ENCODE measurements around the gene CPE. TPM values are rescaled to one million over a fixed set of nuclear protein-coding genes. Genes with fewer than 3 reads are reported as not detected.

The CPE gene
- total and polyA plus RNA-seq, 2 of the 4 experiments (the other 2 are of a cell fraction), result 3.6 to 13.5 TPM

GRCh38 chr4:165454426-165454825 lies 75.6 kb downstream of the CPE start:
- Histone ChIP-seq H3K4ac (ENCODE audit: low read depth, low read length) (no peak overlapping the region), H2AK9ac (replicated peaks; ENCODE audit: low read depth, low read length, poor library complexity) (no peak overlapping the region), H2BK120ac (ENCODE audit: low read depth, low read length) (no peak overlapping the region), H4K5ac (ENCODE audit: low read depth, low read length) (no peak overlapping the region), H3K9me3 (ENCODE audit: control insufficient read depth, insufficient read depth, low read length) (no peaks in the 10 kb centered on the region), H3K27me3 (ENCODE audit: control insufficient read depth, insufficient read depth, low read length) (no peaks in the 10 kb centered on the region), H3K4me2 (ENCODE audit: low read depth, low read length) (no peak overlapping the region), H4K8ac (ENCODE audit: low read depth in 2 of 2, low read length in 2 of 2) (no peak overlapping the region), H3K4me1 (ENCODE audit: control insufficient read depth, insufficient read depth, low read length) (no peaks in the 10 kb centered on the region), H2AFZ (replicated peaks; ENCODE audit: low read length, poor library complexity) (no peak overlapping the region), H3K9ac (ENCODE audit: low read depth, low read length) (no peak overlapping the region), H3K36me3 (ENCODE audit: control insufficient read depth, insufficient read depth, low read length) (no peaks in the 10 kb centered on the region), H2AK5ac (ENCODE audit: low read depth, low read length) (no peak overlapping the region), H3K14ac (replicated peaks; ENCODE audit: low read depth, low read length) (no peak overlapping the region), H3K4me3 (ENCODE audit: insufficient read depth, low read depth, low read length) (no peak overlapping the region), H4K91ac (ENCODE audit: insufficient read depth, low read depth, low read length) (no peak overlapping the region), H3K23ac (ENCODE audit: low read depth, low read length) (no peak overlapping the region), H2BK15ac (ENCODE audit: low read depth, low read length) (no peak overlapping the region), H3K27ac (ENCODE audit: insufficient read depth, low read length) (no peak overlapping the region), H3K56ac (ENCODE audit: extremely low read depth, insufficient read depth, low read length) (no peak overlapping the region), H2BK5ac (ENCODE audit: low read depth, low read length, poor library complexity, severe bottlenecking) (no peak overlapping the region), H3K79me1 (ENCODE audit: low read depth in 1 of 2, low read length in 2 of 2) (no peaks in the 10 kb centered on the region), H3K9me1 (ENCODE audit: insufficient read depth, low read length) (no peaks in the 10 kb centered on the region), H2BK20ac (ENCODE audit: low read depth, low read length) (no peak overlapping the region), H4K20me1 (ENCODE audit: insufficient read depth, low read length) (no peaks in the 10 kb centered on the region), H3K18ac (ENCODE audit: low read depth, low read length) (no peak overlapping the region)
- intact Hi-C loops (cut with micrococcal nuclease), result no loop called here
- BruUV-seq (replicated peaks), result no TSS peak
- ChIA-PET POLR2A (ENCODE audit: unreplicated experiment) (no interaction called here), CTCF (no interaction called here)
- dilution Hi-C loops (cut with HindIII; ENCODE audit: low sequenced_read_pairs, unreplicated experiment), result loop anchor here (25.0 kb wide), 1 partner anchor 317 kb away; no protein-coding TSS in a partner anchor
- no CpG with 5 or more reads among the region's 2 CpGs for WGBS, 2 experiments (ENCODE audit: extremely low coverage in 2 of 2, insufficient read length in 1 of 2)
- in situ Hi-C loops (cut with MboI; ENCODE audit: low sequenced_read_pairs), result no loop called here
- ATAC-seq (ENCODE audit: low read depth) (no peak), DNase-seq (no peak)
- no peak for TF ChIP-seq CEBPB (IDR thresholded peaks at IDR 0.05; ENCODE audit: low read depth, low read length)
